Fibroblast of mammary gland (primary cell): ENCODE results near the gene CDC42SE2.

Experiments
- DNase-seq: peaks from one replicate; pipeline ENCODE4 v3.0.0-alpha.2; 2010; ENCODE audit warnings: low read depth
- H3K4me3 ChIP-seq: 2 replicates; pipeline ENCODE4 v1.5.1; 2011; ENCODE audit warnings: low read depth, mild to moderate bottlenecking, low read length, moderate library complexity; ENCODE audit not compliant: control insufficient read depth
- CTCF ChIP-seq: conservative IDR thresholded peaks from 2 replicates; pipeline ENCODE4 v1.5.1; 2011; ENCODE audit warnings: low read depth, low read length, inconsistent platforms; ENCODE audit not compliant: control insufficient read depth, insufficient read depth

The CDC42SE2 gene

DNA sequence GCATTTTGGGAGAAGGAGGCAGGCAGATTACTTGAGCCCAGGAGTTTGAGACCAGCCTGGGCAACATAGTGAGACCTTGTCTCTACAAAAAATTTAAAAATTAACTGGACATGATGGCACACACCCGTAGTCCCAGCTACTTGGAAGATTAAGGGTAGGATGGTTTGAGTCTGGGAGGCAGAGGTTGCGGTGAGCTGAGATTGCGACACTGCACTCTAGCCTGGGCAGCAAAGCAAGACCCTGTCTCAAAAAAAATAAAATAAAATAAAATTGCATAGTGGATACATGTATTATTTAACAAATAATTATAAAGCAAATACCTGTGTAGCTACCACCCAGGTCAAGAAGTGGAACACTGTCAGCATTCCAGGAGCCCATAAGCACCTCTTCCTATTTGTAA is 90.1 kb downstream of the CDC42SE2 start:
- no peak for TF ChIP-seq CTCF
- no peak for DNase-seq
- H3K4me3 ChIP-seq: no peak overlapping the region

GRCh38 chr5:131355971-131356528 is 92.2 kb downstream of the CDC42SE2 start:
- DNase-seq: no peak
- no peak overlapping the region for H3K4me3 ChIP-seq
- no peak for TF ChIP-seq CTCF

- TF ChIP-seq CTCF: no peak
- DNase-seq: no peak
- no peak overlapping the region for H3K4me3 ChIP-seq
These were observed 92.8 kb downstream of the CDC42SE2 start for GRCh38 chr5:131356619-131357018.

DNA sequence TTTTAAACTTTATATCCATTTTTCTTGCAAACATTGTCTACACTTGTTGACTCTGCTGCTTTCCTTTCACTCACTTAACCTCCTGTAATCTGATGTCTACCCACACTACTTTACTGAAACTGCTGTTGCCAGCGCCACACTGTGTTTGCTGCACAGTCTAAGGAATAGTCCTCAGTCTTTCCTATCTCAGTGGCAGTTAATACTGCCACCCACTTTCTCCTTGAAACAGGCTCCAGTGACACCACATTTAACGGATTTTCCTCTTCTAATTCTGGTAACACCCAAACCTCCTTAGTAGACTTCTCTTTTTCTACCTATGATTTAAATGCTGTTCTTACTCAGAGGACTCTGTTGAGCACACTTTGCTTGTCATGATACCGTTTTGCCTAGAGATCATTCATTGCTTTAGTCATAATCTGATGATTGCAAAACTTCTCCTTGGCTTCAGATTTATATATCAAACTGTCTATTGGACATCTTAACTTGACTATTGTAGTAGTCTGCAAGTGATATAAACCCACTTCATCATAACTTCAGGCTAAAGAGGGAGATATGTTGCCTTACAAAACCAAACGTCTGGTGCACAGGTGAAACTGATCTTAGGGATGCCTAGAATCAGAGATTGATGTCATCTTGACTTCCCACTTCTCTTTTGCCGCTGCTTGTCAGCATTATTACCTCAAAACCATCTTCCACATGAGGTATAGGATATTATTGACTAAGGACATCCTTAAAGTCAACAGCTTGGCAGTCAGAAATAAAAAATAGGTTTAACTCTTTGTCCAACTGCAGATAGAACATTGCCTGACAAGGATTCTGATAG is 94.1 kb downstream of the CDC42SE2 start:
- TF ChIP-seq CTCF: no peak
- peak; percentile 27 for DNase-seq
- no peak overlapping the region for H3K4me3 ChIP-seq

DNA sequence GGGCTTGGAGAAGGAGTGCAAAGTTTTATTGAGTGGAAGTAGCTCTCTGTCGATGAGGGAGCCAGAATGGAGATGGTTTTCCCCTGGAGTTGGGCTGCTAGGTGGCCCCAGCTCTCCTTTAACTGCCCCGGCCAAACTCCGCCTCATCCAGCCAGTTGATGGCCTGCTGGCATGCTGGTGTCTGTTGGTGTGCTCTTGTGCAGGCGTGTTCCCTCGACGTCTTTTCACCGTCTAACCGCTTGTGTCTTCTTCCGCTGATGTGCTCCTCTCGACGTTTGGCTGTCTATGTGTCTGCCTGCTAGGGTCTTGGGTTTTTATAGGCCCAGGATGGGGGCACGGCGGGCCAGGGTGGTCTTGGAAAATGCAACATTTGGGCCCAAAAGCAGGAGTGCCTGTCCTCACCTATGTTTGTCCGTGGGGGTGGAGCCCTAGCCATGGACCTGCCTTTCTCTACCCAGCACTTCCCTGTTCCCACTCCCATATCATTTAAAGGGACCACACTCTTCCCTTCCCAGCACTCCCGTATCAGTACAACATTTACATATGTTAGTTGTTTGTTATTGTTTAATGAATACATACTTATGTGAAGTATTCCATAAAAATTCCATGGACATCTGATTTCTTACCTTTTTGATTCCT is 97.9 kb downstream of the CDC42SE2 start:
- no peak for TF ChIP-seq CTCF
- DNase-seq: no peak
- no peak overlapping the region for H3K4me3 ChIP-seq

GRCh38 chr5:131363811-131364506 is 100.1 kb downstream of the CDC42SE2 start:
- no peak for TF ChIP-seq CTCF

More at GRCh38 chr5:131363811-131364506, 100.1 kb downstream of the CDC42SE2 start:
- no peak for DNase-seq
- no peak overlapping the region for H3K4me3 ChIP-seq
